H7 (cell line): ENCODE results near the gene SRSF8. TPM values are rescaled to one million over a fixed set of nuclear protein-coding genes. Genes with fewer than 3 reads are reported as not detected.

Experiments used
- DNase-seq: peaks from one replicate; pipeline ENCODE4 v3.0.0; 2012
- H3K27me3 ChIP-seq: 2 replicates; pipeline ENCODE4 v1.6.0; 2011; ENCODE audit warnings: mild to moderate bottlenecking, low read length; ENCODE audit not compliant: control insufficient read depth, insufficient read depth
- H3K36me3 ChIP-seq: replicated peaks from 2 replicates; pipeline ENCODE4 v1.5.1; 2011; ENCODE audit warnings: low read length; ENCODE audit not compliant: control insufficient read depth, insufficient read depth
- H3K4me3 ChIP-seq: 2 replicates; pipeline ENCODE4 v1.5.1; 2011; ENCODE audit warnings: low read depth, mild to moderate bottlenecking, control low read depth, low read length, moderate library complexity; ENCODE audit not compliant: insufficient read depth
- total RNA-seq: library from RNA; depleted of rRNA; stranded (reverse); fragments of >200 nt; shearing (Covaris generic); gene quantifications from 2 replicates; pipeline ENCODE4 v1.2.3, GENCODE V29; 2014

Gene SRSF8
- total RNA-seq, 1 experiment from 2014 or later = 11.6 TPM

DNA sequence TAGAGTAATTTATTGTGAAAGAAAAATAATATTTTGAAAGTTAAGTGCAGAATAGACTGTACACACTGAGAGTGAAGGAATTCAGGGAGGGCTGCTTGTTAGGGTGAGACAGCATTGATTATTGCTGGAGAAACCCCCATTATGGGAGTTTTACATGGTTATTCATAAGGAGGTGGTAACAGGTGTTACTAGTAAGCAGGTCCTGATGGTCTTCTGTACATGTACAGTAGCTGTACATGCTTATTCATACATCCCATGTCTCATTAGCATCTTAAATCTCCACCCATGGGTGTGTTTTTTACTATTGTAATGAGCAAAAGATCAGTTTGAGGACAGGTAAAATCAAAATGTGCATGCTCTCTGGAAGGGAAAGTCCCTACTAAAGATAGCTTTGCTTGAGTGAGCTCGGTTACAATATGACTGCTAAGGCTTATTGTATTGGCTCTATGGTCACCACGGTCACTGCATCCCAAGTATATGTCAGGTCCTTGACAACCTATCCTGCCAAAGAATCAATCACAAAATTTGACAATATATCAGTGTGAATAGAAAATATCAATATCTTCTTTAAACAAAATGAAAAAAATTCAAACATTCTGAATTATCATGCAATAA is 11.3 kb upstream of the SRSF8 start:
- H3K27me3 ChIP-seq = no peaks in the 10 kb centered on the region
- no peak overlapping the region for H3K4me3 ChIP-seq
- no peaks in the 10 kb centered on the region for H3K36me3 ChIP-seq
- DNase-seq = no peak

- Histone ChIP-seq H3K4me3 (no peak overlapping the region), H3K27me3 (no peaks in the 10 kb centered on the region), H3K36me3 (no peaks in the 10 kb centered on the region)
- DNase-seq = no peak
Observed at GRCh38 chr11:95057959-95058358, 8.8 kb upstream of the SRSF8 start.

DNA sequence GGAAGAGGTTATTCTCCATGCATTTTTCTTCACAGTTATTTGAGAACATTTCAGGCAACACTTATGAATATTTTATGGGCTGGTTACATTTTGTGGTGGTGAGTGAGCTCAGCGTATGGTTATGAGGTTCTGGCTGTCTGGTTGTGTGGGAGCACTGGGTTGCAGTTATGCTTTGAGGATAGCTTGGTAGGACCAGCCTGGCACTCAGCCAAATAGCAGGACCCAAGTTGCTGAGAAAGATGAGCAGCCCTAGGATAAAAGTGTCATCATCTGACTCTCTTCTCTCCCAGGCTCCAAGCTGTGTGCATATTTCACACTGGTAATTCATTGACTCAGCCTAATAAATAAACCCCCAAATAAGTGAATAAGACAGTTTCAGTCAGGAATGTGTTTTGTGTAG is 8.1 kb upstream of the SRSF8 start:
- no peak overlapping the region for H3K4me3 ChIP-seq
- H3K27me3 ChIP-seq = no peaks in the 10 kb centered on the region
- DNase-seq = no peak
- H3K36me3 ChIP-seq = no peaks in the 10 kb centered on the region

- DNase-seq = no peak
Observed at GRCh38 chr11:95059046-95059445, 7.7 kb upstream of the SRSF8 start.

DNA sequence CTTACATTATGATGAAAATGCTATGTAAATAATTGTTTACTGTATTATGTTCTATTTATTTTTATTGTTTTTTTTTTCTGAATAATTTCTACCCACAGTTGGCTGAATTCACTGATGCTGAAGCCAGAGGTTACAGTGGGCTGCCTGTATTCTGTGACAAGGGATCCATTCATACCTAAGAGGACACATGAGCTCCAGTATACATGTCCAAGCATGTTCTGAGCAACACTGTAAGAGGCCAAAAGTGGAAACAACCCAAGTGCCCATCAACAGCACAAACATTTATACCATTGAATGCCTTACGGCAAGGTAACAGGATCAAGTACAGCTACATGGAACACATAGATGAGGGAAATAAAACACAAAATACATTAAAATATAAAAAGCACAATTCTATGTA is 1.4 kb upstream of the SRSF8 start:
- no peaks in the 10 kb centered on the region for H3K27me3 ChIP-seq
- no peak for DNase-seq
- H3K36me3 ChIP-seq = no peaks in the 10 kb centered on the region
- no peak overlapping the region for H3K4me3 ChIP-seq

More at GRCh38 chr11:95059046-95059445, 7.7 kb upstream of the SRSF8 start:
- Histone ChIP-seq H3K36me3 (no peaks in the 10 kb centered on the region), H3K27me3 (no peaks in the 10 kb centered on the region), H3K4me3 (no peak overlapping the region)

- Histone ChIP-seq H3K27me3 (no peaks in the 10 kb centered on the region), H3K4me3 (peak overlapping the region; percentile 70), H3K36me3 (no peaks in the 10 kb centered on the region)
- DNase-seq = peak; percentile 70
Observed at GRCh38 chr11:95067039-95067840, 521 bp downstream of the SRSF8 start.

- no peaks in the 10 kb centered on the region for H3K36me3 ChIP-seq
- no peak for DNase-seq
- H3K4me3 ChIP-seq = peak overlapping the region; percentile 70
- no peaks in the 10 kb centered on the region for H3K27me3 ChIP-seq
Observed at GRCh38 chr11:95067841-95068219, 1.1 kb downstream of the SRSF8 start.

DNA sequence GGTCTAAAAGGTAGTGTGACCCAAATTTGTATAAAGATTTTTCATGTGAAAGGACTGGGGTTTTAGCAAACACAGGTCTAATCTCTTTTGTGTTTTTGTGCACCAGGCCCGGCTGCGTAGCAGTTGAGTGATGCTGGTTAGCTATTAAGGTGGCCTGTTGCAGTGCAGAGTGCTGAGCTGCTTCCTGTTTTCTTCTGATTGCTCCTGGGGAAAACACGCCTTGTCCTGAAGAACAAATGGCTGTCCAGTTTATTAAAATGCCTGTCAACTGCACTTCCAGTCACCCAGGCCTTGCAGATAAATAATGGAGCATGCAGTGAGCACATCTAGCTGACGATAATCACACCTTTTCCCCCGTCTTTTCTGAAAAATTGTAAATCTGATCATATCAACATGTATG is 1.8 kb downstream of the SRSF8 start:
- Histone ChIP-seq H3K27me3 (no peaks in the 10 kb centered on the region), H3K4me3 (peak overlapping the region; percentile 70), H3K36me3 (no peaks in the 10 kb centered on the region)
- DNase-seq = no peak

DNA sequence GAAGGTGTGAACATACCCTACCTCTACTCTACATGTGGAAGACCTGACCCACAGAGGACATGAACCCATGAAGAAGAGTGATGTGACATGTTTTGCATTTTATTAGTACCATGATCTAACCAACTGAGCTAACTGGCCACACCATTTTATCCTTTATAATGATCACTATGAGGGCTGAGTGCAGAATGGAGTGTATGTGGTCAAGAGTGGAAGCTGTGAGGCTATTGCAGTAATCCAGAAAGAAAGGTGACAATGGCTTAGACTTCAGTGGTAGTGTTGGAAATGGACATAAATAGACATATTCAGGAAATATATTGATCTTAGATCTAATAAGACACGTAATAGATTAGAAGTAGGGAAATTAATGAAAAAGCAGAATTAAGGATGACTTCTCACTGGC is 3.8 kb downstream of the SRSF8 start:
- no peak for DNase-seq
- no peaks in the 10 kb centered on the region for H3K27me3 ChIP-seq

DNA sequence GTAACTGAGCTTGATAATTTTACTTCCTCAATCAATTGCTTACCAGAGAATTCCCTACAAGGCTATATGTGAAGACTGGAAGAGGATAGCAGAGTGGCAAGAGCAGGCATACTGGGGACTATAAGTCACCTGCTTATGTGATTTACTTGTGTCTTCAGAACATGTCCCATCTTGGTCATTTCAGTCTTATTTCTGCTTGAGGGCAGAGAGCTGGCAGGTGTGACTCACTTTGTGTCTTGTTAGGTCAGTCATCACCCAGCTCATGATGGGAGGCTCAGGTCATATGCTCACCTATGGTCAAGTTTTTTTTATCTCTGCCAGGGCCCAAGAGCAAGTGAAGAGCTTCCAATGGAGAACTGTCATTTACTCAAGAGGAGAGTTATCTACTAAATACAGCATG is 6.2 kb downstream of the SRSF8 start:
- no peaks in the 10 kb centered on the region for H3K27me3 ChIP-seq
- H3K36me3 ChIP-seq = no peaks in the 10 kb centered on the region
- DNase-seq = no peak
- no peak overlapping the region for H3K4me3 ChIP-seq

More for the DNA sequence above, 3.8 kb downstream of the SRSF8 start:
- H3K4me3 ChIP-seq = no peak overlapping the region
- no peaks in the 10 kb centered on the region for H3K36me3 ChIP-seq

GRCh38 chr11:95074792-95075563 is 8.3 kb downstream of the SRSF8 start:
- DNase-seq = no peak
- H3K36me3 ChIP-seq = no peaks in the 10 kb centered on the region
- H3K4me3 ChIP-seq = no peak overlapping the region
- no peaks in the 10 kb centered on the region for H3K27me3 ChIP-seq

DNA sequence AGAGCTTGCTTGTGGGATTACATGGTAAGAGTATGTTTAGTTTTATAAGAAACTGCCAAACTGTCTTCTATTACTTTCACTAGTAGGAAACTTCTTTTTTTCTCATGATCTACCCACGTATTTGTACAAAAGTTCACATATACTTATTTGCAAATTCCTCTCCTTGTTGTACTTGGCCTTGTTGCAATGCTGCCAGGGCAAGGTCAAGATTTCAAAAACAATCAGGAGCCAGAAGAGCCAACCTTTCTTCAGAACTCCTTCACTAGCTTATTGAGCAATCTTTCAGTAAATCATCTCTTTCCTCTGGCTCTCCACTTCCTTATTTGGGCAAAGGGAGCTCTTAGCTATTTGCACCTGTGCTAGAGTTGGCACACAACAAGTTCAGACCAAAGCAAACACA is 9.7 kb downstream of the SRSF8 start:
- H3K36me3 ChIP-seq = no peaks in the 10 kb centered on the region
- no peak for DNase-seq
- no peaks in the 10 kb centered on the region for H3K27me3 ChIP-seq

GRCh38 chr11:95076981-95077380 is 10.3 kb downstream of the SRSF8 start:
- no peak overlapping the region for H3K4me3 ChIP-seq
- H3K36me3 ChIP-seq = no peaks in the 10 kb centered on the region
- no peak for DNase-seq
- H3K27me3 ChIP-seq = no peaks in the 10 kb centered on the region

More for the DNA sequence above, 9.7 kb downstream of the SRSF8 start:
- H3K4me3 ChIP-seq = no peak overlapping the region

- no peaks in the 10 kb centered on the region for H3K36me3 ChIP-seq
- no peak overlapping the region for H3K4me3 ChIP-seq
- no peaks in the 10 kb centered on the region for H3K27me3 ChIP-seq
- DNase-seq = no peak
Observed at GRCh38 chr11:95078526-95078925, 11.8 kb downstream of the SRSF8 start.

DNA sequence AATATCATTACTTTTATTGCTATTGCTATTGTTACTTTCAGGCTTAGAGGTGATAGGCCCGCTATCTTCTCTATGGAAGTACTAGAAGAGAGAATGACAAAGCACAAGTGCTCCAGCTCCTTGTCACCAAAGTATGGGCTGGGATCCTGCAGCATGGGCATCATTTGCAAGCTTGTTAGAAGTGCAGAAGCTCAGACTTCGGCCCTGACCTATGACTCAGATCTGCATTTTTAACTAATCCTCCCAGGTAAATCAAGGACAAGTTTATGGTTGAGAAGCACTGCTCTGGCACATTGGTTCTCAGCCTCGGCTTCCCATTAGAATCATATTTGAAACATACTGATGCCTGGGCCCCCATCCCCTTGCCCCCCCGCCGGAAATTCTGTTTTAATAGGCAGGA is 14.3 kb downstream of the SRSF8 start:
- Histone ChIP-seq H3K36me3 (no peaks in the 10 kb centered on the region), H3K4me3 (no peak overlapping the region), H3K27me3 (no peaks in the 10 kb centered on the region)
- DNase-seq = no peak
